Measurements from ENCODE around the gene DOCK1.
"Not testable (repeated sequence)": the region's sequence is repeated elsewhere in the genome, so short reads cannot be mapped to it uniquely, and the experiment has no call there.

DOCK1 gene

GRCh38 chr10:126903656-126904360, 1.4 kb upstream of the DOCK1 start:
- no peak for DNase-seq

GRCh38 chr10:126904516-126904817, 761 bp upstream of the DOCK1 start:
- DNase-seq = no peak

GRCh38 chr10:126905776-126906703, 812 bp downstream of the DOCK1 start:
- no peak for DNase-seq

GRCh38 chr10:126906704-126907422, 1.6 kb downstream of the DOCK1 start:
- no peak for DNase-seq

GRCh38 chr10:126907423-126907970, 2.3 kb downstream of the DOCK1 start:
- DNase-seq = no peak

GRCh38 chr10:126908225-126908624, 3.0 kb downstream of the DOCK1 start:
- DNase-seq = no peak

GRCh38 chr10:126908729-126909128, 3.5 kb downstream of the DOCK1 start:
- no peak for DNase-seq

- no peak for DNase-seq
Measured at GRCh38 chr10:126909147-126909546, 3.9 kb downstream of the DOCK1 start.

- no peak for DNase-seq
Measured at GRCh38 chr10:126910196-126910595, 5.0 kb downstream of the DOCK1 start.

- no peak for DNase-seq
Measured at GRCh38 chr10:126910798-126911197, 5.6 kb downstream of the DOCK1 start.

GRCh38 chr10:126911301-126911700, 6.1 kb downstream of the DOCK1 start:
- DNase-seq = no peak

GRCh38 chr10:126913316-126913715, 8.1 kb downstream of the DOCK1 start:
- no peak for DNase-seq

- no peak for DNase-seq
Measured at GRCh38 chr10:126914561-126914960, 9.3 kb downstream of the DOCK1 start.

- DNase-seq = not testable (repeated sequence)
Measured at GRCh38 chr10:126916952-126917351, 11.7 kb downstream of the DOCK1 start.

GRCh38 chr10:126917375-126917774, 12.1 kb downstream of the DOCK1 start:
- DNase-seq = no peak

- DNase-seq = no peak
Measured at GRCh38 chr10:126917975-126918908, 13.0 kb downstream of the DOCK1 start.

GRCh38 chr10:126919426-126919825, 14.2 kb downstream of the DOCK1 start:
- no peak for DNase-seq

- DNase-seq = no peak
Measured at GRCh38 chr10:126921162-126921561, 15.9 kb downstream of the DOCK1 start.

GRCh38 chr10:126921974-126922525, 16.8 kb downstream of the DOCK1 start:
- DNase-seq = no peak

- no peak for DNase-seq
Measured at GRCh38 chr10:126924180-126924914, 19.1 kb downstream of the DOCK1 start.

- DNase-seq = no peak
Measured at GRCh38 chr10:126924915-126925300, 19.7 kb downstream of the DOCK1 start.
